Stomach (tissue), 4 donors: ENCODE data around the gene YPEL4.

ENCODE experiments used
- CTCF ChIP-seq, 7 experiments: fragments of 450-650 bp in 4 of 7; fragments of 200-600 bp in 3 of 7; sonication (generic) in 3 of 7; IDR thresholded peaks; one replicate each; pipeline ENCODE4 v1.5.1; 2016 to 2019; ENCODE audit warnings: antibody characterized with exemption in 7 of 7, control low read depth in 2 of 7, mild to moderate bottlenecking in 1 of 7
- EP300 ChIP-seq: sonication (generic); formaldehyde crosslinking; IDR thresholded peaks from one replicate; pipeline ENCODE4 v1.6.1; 2017; ENCODE audit warnings: antibody characterized with exemption
- POLR2A ChIP-seq, 4 donors: fragments of 450-650 bp; IDR thresholded peaks; one replicate each; pipeline ENCODE4 v1.6.1; 2016; ENCODE audit warnings: antibody characterized with exemption in 4 of 4, control low read depth in 2 of 4, mild to moderate bottlenecking in 1 of 4, moderate library complexity in 1 of 4
- POLR2AphosphoS5 ChIP-seq, 3 donors: sonication (generic); formaldehyde crosslinking; IDR thresholded peaks; one replicate each; pipeline ENCODE4 v1.6.1; 2016; ENCODE audit warnings: antibody characterized with exemption in 3 of 3

DNA sequence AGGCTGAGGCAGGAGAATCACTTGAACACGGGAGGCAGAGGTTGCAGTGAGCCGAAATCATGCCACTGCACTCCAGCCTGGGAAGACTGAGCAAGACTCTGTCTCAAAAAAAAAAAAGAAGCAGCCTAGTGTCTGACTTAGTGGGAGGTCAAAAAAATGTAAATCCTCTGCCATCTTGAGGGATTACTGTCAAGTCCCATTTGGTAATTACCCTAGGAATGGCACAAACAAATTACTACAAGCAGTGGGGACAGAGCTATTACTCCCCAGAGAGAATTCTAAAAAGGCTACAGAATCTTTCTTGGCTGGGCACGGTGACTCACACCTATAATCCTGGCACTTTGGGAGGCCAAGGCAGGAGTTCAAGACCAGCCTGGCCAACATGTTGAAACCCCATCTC is 48.4 kb downstream of the YPEL4 start:
- TF ChIP-seq POLR2AphosphoS5 (IDR thresholded peaks at IDR 0.05) (no peak), EP300 (no peak), CTCF (IDR thresholded peaks at IDR 0.05) (no peak), POLR2A (IDR thresholded peaks at IDR 0.05) (no peak)
